Inferior parietal cortex (tissue), 1 donor: Measurements from ENCODE around the gene SPATA17.
"Not testable (repeated sequence)": the region's sequence is repeated elsewhere in the genome, so short reads cannot be mapped to it uniquely, and the experiment has no call there.

Source experiments
- DNase-seq: peaks from one replicate; pipeline ENCODE4 v3.0.0-alpha.2; 2016; ENCODE audit errors: extremely low spot score

Gene SPATA17

GRCh38 chr1:217630711-217631591, at the start of gene SPATA17, which contains the start of gene GPATCH2:
SPATA17 (plus strand) TSS chr1:217631344; CDS start chr1:217631379, 35 bp downstream.
GPATCH2 (minus strand) TSS chr1:217631090; CDS start chr1:217630971, 119 bp downstream.
- peak; percentile 88 for DNase-seq

- not testable (repeated sequence) for DNase-seq
These were observed 46.8 kb upstream of the SPATA17 start for GRCh38 chr1:217584286-217584811.

GRCh38 chr1:217585577-217585976, 45.6 kb upstream of the SPATA17 start:
- no peak for DNase-seq

- DNase-seq: no peak
These were observed 44.6 kb upstream of the SPATA17 start for GRCh38 chr1:217586586-217586985.

GRCh38 chr1:217590598-217590997, 40.5 kb upstream of the SPATA17 start:
- DNase-seq: no peak

GRCh38 chr1:217599154-217599553, 32.0 kb upstream of the SPATA17 start:
- no peak for DNase-seq

- DNase-seq: no peak
These were observed 28.8 kb upstream of the SPATA17 start for GRCh38 chr1:217602380-217602779.

- DNase-seq: no peak
These were observed 25.8 kb upstream of the SPATA17 start for GRCh38 chr1:217605390-217605789.

- DNase-seq: no peak
These were observed 16.9 kb upstream of the SPATA17 start for GRCh38 chr1:217614200-217614712.

GRCh38 chr1:217617126-217617525, 14.0 kb upstream of the SPATA17 start:
- DNase-seq: no peak

GRCh38 chr1:217620814-217621213, 10.3 kb upstream of the SPATA17 start:
- no peak for DNase-seq

- DNase-seq: no peak
These were observed 9.1 kb upstream of the SPATA17 start for GRCh38 chr1:217622042-217622441.

GRCh38 chr1:217626321-217626720, 4.8 kb upstream of the SPATA17 start:
- no peak for DNase-seq

- no peak for DNase-seq
These were observed 3.7 kb upstream of the SPATA17 start for GRCh38 chr1:217627431-217627830.

GRCh38 chr1:217642455-217642854, 11.3 kb downstream of the SPATA17 start:
- DNase-seq: no peak

GRCh38 chr1:217647791-217648190, 16.6 kb downstream of the SPATA17 start:
- DNase-seq: no peak

- DNase-seq: no peak
These were observed 19.5 kb downstream of the SPATA17 start for GRCh38 chr1:217650674-217651073.

GRCh38 chr1:217660353-217661062, 29.4 kb downstream of the SPATA17 start:
- DNase-seq: peak; percentile 53

- no peak for DNase-seq
These were observed 30.3 kb downstream of the SPATA17 start for GRCh38 chr1:217661407-217661806.

- no peak for DNase-seq
These were observed 37.3 kb downstream of the SPATA17 start for GRCh38 chr1:217668351-217668940.

- no peak for DNase-seq
These were observed 42.2 kb downstream of the SPATA17 start for GRCh38 chr1:217673387-217673786.
